ENCODE measurements around the gene NINL.

GRCh38 chr20:25487975-25488374 lies 97.4 kb downstream of the NINL start:
- TF ChIP-seq, protein P1, sequence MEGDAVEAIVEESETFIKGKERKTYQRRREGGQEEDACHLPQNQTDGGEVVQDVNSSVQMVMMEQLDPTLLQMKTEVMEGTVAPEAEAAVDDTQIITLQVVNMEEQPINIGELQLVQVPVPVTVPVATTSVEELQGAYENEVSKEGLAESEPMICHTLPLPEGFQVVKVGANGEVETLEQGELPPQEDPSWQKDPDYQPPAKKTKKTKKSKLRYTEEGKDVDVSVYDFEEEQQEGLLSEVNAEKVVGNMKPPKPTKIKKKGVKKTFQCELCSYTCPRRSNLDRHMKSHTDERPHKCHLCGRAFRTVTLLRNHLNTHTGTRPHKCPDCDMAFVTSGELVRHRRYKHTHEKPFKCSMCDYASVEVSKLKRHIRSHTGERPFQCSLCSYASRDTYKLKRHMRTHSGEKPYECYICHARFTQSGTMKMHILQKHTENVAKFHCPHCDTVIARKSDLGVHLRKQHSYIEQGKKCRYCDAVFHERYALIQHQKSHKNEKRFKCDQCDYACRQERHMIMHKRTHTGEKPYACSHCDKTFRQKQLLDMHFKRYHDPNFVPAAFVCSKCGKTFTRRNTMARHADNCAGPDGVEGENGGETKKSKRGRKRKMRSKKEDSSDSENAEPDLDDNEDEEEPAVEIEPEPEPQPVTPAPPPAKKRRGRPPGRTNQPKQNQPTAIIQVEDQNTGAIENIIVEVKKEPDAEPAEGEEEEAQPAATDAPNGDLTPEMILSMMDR (IDR thresholded peaks at IDR 0.05; ENCODE audit: low read length) = no peak
- no peak for TF ChIP-seq EZH2 (IDR thresholded peaks at IDR 0.05; ENCODE audit: borderline replicate concordance, low read length)

Data from OCI-LY1 (cell line).